ENCODE results near the gene ATG101. TPM values are rescaled to one million over a fixed set of nuclear protein-coding genes. Genes with fewer than 3 reads are reported as not detected.

The ATG101 gene
- total and polyA plus RNA-seq, 7 donors, result 25.1 to 154 (median 35.3) TPM

DNA sequence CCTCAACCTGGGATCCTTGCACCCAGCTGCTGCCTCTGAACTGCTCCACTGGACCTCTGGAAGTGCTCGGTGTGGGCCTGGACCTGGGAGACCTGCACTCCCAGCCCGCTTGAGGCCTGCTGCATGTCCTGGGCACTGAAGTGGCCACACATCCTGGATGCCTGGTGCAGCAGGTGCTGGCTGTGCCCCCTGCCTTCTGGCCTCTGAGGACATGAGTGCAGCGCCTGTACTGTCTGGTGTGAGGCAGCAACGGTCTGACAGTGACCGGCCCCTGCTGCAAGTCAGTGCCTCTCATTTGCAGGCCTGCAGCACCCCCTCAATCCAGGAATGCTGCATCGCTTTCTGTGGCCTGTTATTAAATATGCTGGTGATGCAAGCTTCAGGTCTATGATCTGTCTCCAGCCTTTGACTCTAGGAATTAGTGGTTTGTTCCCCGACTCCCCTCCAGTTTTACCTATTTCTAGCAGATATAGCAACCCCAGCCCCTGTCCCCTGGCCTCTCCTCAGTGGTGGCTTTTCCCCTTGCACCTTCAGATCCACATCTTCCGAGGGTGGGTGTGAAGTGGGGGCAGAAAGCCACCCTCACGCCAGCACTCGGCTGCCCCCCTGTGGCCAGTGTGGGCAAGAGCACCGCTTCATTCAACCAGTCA lies 13.3 kb downstream of the ATG101 start:
- Histone ChIP-seq H3K9me3 (no peaks in the 10 kb centered on the region), H3K36me3 (ENCODE audit: insufficient read depth in 1 of 2, low read depth in 1 of 2) (peaks cover 2 to 11% of the 10 kb centered on the region in 2 donors), H3K4me3 (no peak overlapping the region), H3K27ac (peak overlapping the region; percentile 26), H3K27me3 (ENCODE audit: insufficient read depth in 3 of 3, low read length in 2 of 3) (no peaks in the 10 kb centered on the region), H3K4me1 (peaks cover 49% of the 10 kb centered on the region)
- ATAC-seq, result peak; percentile 57 to 70 (median 64)
- WGBS, 3 donors, result 14 to 30% (median 19%) methylated on average over 11 of the region's 11 CpGs
- peak; percentile 69 to 85 for DNase-seq
- TF ChIP-seq, protein P1, sequence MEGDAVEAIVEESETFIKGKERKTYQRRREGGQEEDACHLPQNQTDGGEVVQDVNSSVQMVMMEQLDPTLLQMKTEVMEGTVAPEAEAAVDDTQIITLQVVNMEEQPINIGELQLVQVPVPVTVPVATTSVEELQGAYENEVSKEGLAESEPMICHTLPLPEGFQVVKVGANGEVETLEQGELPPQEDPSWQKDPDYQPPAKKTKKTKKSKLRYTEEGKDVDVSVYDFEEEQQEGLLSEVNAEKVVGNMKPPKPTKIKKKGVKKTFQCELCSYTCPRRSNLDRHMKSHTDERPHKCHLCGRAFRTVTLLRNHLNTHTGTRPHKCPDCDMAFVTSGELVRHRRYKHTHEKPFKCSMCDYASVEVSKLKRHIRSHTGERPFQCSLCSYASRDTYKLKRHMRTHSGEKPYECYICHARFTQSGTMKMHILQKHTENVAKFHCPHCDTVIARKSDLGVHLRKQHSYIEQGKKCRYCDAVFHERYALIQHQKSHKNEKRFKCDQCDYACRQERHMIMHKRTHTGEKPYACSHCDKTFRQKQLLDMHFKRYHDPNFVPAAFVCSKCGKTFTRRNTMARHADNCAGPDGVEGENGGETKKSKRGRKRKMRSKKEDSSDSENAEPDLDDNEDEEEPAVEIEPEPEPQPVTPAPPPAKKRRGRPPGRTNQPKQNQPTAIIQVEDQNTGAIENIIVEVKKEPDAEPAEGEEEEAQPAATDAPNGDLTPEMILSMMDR (IDR thresholded peaks at IDR 0.05), result peak; percentile 97
- intact Hi-C loops (cut with DNase I), result loop anchor here (1.0 to 5.0 kb wide), 3 partner anchors 58 to 81 kb away; no protein-coding TSS in a partner anchor

DNA sequence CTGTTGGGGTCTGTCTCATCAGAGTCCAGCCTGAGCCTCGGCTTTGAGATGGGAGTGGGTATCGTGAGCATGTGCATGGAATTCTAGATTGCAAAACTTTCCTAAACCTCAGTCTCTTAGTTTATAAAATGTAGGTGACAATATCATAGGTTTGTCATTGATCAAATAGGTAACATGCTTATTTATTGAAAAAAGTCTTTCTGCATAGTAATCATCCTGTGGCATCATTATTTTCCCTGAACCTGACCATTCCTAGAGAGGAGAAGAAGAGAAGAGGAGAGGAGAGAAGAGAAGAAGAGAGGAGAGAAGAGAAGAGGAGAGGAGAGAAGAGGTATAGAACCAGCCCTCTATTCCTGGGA lies 13.8 kb downstream of the ATG101 start:
- no peaks in the 10 kb centered on the region for H3K9me3 ChIP-seq
- no peak overlapping the region for H3K4me3 ChIP-seq
- TF ChIP-seq, protein P1 (IDR thresholded peaks at IDR 0.05), result no peak
- H3K4me1 ChIP-seq, result peaks cover 53% of the 10 kb centered on the region
- intact Hi-C loops (cut with DNase I), result loop anchor here (1.0 to 5.0 kb wide), 3 partner anchors 58 to 81 kb away; no protein-coding TSS in a partner anchor
- DNase-seq (no peak), ATAC-seq (no peak)
- 0 to 10% (median 3%) methylated on average over 2 of the region's 2 CpGs for WGBS, 3 donors
- no peak overlapping the region for H3K27ac ChIP-seq
- no peaks in the 10 kb centered on the region for H3K27me3 ChIP-seq (ENCODE audit: insufficient read depth in 3 of 3, low read length in 2 of 3)
- peaks cover 0 to 6% of the 10 kb centered on the region in 2 donors for H3K36me3 ChIP-seq (ENCODE audit: insufficient read depth in 1 of 2, low read depth in 1 of 2)

GRCh38 chr12:52084491-52085231 lies 14.9 kb downstream of the ATG101 start:
- WGBS, 3 donors, result 93 to 96% (median 94%) methylated on average over 9 of the region's 9 CpGs
- no peak for ATAC-seq
- no peak for DNase-seq
- no peaks in the 10 kb centered on the region for H3K9me3 ChIP-seq
- H3K4me1 ChIP-seq, result peaks cover 58% of the 10 kb centered on the region
- TF ChIP-seq, protein P1 (IDR thresholded peaks at IDR 0.05), result no peak
- H3K36me3 ChIP-seq (ENCODE audit: insufficient read depth in 1 of 2, low read depth in 1 of 2), result no peaks in the 10 kb centered on the region
- intact Hi-C loops (cut with DNase I), result loop anchor here (2.0 to 5.0 kb wide), 2 partner anchors 38 to 82 kb away; no protein-coding TSS in a partner anchor
- H3K27ac ChIP-seq, result no peak overlapping the region
- no peaks in the 10 kb centered on the region for H3K27me3 ChIP-seq (ENCODE audit: insufficient read depth in 3 of 3, low read length in 2 of 3)
- no peak overlapping the region for H3K4me3 ChIP-seq

DNA sequence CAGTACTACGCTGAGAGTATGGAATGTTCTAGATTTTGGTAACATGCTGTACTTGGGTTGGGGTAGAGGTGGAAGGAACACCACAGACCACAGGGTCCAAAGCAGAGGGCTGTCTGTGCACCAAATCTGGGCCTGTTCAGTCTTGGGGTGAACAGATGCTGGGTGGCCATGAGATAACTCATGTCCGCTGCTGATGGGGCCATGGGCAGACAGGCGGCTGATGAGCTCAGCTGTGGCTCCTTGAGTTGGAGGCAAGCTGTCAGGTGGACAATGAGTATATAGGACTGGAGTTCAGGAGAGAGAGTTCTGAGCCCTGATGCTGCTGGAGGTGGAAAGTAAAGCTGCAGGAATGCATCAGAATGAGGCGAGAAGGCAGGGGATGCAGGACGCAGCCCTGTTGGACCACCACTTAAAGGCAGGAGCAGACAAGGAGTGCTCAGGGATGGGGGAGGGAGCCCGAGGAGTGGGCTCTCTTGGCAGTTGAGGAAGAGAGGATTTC lies 16.0 kb downstream of the ATG101 start:
- intact Hi-C loops (cut with DNase I), result loop anchor here in 1 of 2 donors (2.0 kb wide), 1 partner anchor 37 kb away; no protein-coding TSS in a partner anchor
- DNase-seq, result no peak

More for the DNA sequence above, 16.0 kb downstream of the ATG101 start:
- WGBS, 3 donors, result 91 to 92% (median 92%) methylated on average over 6 of the region's 6 CpGs
- ATAC-seq, result no peak
- peaks cover 55% of the 10 kb centered on the region for H3K4me1 ChIP-seq
- TF ChIP-seq, protein P1 (IDR thresholded peaks at IDR 0.05), result no peak
- H3K27me3 ChIP-seq (ENCODE audit: insufficient read depth in 3 of 3, low read length in 2 of 3), result no peaks in the 10 kb centered on the region
- no peak overlapping the region for H3K27ac ChIP-seq
- no peak overlapping the region for H3K4me3 ChIP-seq
- H3K9me3 ChIP-seq, result no peaks in the 10 kb centered on the region
- H3K36me3 ChIP-seq (ENCODE audit: insufficient read depth in 1 of 2, low read depth in 1 of 2), result no peaks in the 10 kb centered on the region

All from psoas muscle (tissue), 8 donors.